HG03432 (cell line): ENCODE results near the gene MATR3.
"Not testable (repeated sequence)": the region's sequence is repeated elsewhere in the genome, so short reads cannot be mapped to it uniquely, and the experiment has no call there.

ENCODE experiments used
- ATAC-seq: cut with Tn5 transposase; IDR thresholded peaks from one replicate; pipeline ENCODE4 v1.9.1; 2021; ENCODE audit warnings: mild to moderate bottlenecking, moderate library complexity; ENCODE audit not compliant: unreplicated experiment

MATR3 gene

GRCh38 chr5:139345442-139345841, 51.9 kb downstream of the MATR3 start:
- not testable (repeated sequence) for ATAC-seq

- not testable (repeated sequence) for ATAC-seq
These were observed 54.3 kb downstream of the MATR3 start for GRCh38 chr5:139347863-139348262.

- ATAC-seq: no peak
These were observed 60.6 kb downstream of the MATR3 start for GRCh38 chr5:139354186-139354585.

DNA sequence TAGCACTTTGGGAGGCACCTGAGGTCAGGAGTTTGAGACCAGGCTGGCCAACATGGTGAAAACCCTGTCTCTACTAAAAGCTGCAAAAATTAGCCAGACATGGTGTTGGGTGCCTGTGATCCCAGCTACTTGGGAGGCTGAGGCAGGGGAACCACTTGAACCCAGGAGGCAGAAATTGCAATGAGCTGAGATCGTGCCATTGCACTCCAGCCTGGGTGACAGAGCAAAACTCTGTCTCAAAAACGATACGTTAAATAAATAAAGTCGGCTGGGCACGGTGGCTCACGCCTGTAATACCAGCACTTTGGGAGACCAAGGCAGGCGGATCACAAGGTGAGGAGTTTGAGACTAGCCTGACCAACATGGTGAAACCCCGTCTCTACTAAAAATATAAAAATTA, 62.4 kb downstream of the MATR3 start:
- not testable (repeated sequence) for ATAC-seq

DNA sequence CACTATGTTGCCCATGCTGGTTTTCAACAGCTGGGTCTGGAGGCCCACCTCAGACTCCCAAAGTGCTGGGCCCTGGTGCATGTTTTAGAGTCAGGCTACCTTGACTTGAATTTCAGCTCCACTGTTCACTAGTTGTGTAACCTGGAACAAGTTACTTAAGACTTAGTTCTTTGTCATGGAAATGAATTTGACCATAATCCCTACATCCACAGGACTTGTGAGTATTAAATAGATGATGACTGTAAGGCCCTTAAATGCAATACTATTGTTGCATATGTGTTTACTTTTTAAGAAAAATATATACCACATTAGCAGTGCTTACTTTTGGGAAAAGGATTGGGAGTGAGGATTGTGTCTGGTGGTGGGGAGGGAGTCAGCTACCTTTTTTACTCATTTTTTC, 64.5 kb downstream of the MATR3 start:
- ATAC-seq: no peak

DNA sequence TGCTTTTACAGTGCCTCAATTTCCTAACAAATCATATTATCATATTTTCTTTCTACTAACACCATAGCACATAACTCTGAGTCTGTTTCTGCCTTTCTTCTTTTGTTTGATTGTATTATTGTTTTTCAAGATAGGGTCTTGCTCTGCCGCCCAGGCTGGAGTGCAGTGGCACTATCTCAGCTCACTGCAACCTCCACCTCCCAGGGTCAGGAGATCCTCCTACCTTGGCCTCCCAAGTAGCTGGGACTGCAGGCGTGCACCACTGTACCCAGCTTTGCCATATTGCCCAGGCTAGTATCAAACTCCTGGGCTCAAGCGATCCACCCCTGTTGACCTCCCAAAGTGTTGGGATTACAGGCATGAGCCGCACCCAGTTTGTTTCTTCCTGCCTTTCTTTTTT, 66.8 kb downstream of the MATR3 start:
- no peak for ATAC-seq

GRCh38 chr5:139361835-139362429, 68.4 kb downstream of the MATR3 start:
- ATAC-seq: no peak

- ATAC-seq: no peak
These were observed 70.4 kb downstream of the MATR3 start for GRCh38 chr5:139363937-139364336.

DNA sequence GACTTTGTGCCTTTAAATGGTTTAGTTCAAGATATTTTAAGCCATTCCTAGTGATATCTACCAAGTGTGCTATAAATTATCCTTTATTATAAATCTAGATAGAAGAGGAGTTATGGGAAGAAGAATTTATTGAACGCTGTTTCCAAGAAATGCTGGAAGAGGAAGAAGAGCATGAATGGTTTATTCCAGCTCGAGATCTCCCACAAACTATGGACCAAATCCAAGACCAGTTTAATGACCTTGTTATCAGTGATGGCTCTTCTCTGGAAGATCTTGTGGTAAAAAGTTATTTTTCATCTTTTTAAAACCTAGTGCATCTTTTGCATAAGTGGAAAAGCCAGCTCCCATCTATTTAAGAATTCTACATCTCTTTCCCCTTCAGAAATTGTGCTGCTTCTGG, 70.9 kb downstream of the MATR3 start:
- ATAC-seq: no peak

GRCh38 chr5:139368613-139369012, 75.1 kb downstream of the MATR3 start:
- ATAC-seq: no peak

DNA sequence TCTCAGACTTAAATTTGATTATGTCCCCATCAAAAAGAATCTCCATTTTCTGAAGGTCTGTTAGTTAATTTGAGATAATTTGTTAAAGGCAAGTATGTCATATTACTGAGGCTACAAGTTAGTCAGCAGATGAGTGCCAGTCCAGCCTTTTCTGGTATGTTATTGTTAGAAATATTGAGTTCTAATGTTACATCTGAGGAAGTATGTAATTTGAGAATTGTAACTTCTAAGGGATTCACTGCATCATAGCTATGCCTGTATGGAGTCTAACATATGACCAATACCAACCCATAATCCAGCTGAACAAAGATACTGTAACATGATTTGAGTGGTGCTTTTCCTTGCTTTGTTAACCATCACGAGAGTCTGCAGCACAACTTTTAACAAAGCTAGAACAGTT, 75.6 kb downstream of the MATR3 start:
- no peak for ATAC-seq

DNA sequence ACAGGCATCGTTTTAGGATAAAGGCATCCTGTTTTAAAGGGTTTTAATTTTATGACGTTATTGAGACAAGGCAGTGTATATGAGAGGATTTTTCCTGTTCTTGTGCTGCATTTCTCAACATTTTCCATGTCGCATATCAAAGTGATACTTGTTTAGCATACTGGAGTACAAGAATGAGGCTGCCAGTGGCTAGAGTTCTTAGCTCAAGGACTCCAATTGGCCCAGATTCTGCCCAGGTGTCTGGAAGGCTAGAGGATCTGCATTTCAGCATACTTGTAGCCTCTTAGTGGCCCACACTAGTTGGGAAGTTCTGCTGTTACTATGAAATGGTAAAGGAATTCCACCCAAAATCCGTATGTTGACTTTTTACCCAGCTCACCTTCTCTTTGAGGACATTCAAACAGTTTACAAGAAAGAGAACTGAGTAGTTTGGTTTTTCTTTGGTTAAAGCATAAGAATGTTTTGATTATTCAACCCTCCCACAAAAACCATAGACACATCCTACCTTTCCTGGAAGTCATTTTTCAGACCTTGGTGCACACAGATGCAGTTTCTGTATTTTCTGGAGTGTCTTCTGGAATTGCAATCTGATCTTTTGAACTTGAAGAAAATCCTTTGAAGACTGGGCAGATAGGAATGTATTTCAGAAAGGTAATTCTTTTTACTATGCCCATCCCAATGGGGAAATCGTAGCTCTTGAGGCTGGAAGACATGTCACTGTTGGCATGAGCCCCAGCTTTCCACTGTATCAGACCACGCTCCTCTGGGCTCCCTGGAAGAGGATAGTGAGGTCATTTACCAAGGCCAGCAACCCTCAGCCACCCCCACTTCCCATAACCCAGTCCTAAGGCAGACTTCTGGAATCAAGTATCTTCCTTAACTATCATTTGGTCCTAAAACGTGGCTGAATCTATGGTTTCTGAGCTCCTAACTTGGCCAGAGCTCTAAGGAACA, 78.2 kb downstream of the MATR3 start:
- no peak for ATAC-seq

GRCh38 chr5:139374909-139375308, 81.4 kb downstream of the MATR3 start:
- ATAC-seq: no peak

DNA sequence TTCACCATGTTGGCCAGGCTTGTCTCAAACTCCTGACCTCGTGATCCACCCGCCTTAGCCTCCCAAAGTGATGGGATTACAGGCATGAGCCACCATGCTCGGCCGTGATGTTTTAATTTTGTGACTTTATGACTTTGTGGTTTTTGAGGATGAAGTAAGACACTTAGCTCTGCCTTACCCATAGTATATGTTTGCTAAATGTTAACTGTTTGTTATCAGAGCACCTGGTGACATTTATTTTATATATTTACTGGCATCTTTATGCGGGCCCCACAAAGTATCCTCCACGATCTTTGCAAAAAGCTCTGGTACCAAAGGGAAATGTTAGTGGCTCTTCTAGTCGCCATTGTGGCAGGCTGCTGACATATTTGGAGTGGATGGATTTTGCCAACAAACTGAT, 82.8 kb downstream of the MATR3 start:
- no peak for ATAC-seq

DNA sequence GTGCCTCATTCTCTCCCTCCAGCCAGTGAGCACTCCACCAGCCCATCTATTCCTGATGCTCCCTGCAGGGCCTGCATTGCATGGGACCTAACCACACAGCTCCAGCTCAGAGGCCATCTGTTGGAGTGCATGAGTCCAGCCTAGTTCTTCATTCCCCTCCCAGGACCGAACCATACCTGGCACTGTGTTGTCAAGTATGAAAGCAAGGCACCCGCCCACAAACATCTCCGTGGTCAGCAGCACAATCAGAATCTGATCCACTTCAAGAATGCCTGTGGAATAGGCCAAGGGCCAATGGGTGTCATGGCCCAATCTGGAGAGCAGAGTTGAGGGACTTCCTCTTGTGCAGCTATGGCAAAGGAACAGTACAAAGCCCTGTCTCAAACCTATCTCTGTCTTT, 83.7 kb downstream of the MATR3 start:
- ATAC-seq: no peak

- no peak for ATAC-seq
These were observed 84.7 kb downstream of the MATR3 start for GRCh38 chr5:139378101-139378825.

DNA sequence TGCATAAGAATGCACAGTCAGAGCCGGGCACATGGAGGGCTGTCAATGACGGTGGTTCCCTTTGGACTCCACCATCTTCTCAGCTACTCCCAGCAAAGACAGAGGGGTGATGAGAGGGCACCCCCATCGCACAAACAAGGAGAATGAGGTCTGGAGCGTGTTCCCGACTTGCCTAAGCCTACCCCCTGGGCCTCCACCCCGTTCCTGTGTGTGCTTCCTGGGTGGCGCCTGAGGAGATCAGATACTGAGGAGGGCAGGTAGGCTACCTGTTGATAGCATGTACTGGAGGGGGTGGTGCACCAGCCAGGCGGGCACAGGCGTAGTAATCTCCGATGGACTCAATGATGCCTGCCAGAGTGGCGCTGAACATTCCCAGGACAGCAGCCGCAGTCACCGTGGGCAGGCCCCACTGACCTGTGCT, 85.4 kb downstream of the MATR3 start:
- ATAC-seq: no peak

DNA sequence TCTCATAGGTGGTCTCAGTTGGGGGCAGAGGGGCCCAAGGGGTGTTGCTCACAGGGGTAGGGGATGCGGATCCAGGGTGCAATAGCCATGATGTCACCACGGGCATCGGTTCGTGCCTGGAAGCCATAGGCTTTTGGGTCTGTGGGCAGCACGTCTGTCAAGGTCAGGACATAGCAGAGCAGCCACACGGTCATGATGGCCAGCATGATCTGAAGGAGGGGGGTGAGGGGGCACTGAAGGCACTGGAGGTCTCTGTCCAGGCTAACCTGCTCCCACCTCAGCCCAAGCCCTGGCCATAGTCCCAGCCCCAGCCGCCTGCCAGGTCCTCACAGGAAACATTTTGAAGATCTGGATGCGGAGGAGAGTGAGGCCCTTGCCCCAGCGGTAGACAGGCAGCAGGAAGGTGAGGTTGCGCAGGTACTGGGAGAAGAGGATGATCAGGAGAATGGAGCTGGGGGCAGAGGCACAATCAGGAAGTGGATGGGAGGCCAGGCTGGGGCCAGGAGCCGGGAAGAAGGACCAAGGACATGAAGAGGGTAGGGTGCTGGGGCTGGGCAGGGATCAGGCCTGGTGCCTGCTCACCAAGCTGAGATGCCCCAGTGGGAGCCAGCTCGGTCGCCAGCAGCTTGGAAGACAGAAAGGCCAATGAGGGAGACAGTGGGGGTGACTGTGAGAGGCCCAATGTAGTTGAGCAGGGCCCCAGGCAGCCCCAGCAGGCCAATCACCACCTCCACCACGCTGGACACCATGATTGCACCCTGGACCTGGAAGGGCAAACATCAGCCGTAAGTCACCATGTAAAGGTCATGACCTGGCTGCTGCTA, 86.3 kb downstream of the MATR3 start:
- ATAC-seq: no peak
